ENCODE measurements around the gene CARD10.
"Not testable (repeated sequence)": the region's sequence is repeated elsewhere in the genome, so short reads cannot be mapped to it uniquely, and the experiment has no call there.

The CARD10 gene

DNA sequence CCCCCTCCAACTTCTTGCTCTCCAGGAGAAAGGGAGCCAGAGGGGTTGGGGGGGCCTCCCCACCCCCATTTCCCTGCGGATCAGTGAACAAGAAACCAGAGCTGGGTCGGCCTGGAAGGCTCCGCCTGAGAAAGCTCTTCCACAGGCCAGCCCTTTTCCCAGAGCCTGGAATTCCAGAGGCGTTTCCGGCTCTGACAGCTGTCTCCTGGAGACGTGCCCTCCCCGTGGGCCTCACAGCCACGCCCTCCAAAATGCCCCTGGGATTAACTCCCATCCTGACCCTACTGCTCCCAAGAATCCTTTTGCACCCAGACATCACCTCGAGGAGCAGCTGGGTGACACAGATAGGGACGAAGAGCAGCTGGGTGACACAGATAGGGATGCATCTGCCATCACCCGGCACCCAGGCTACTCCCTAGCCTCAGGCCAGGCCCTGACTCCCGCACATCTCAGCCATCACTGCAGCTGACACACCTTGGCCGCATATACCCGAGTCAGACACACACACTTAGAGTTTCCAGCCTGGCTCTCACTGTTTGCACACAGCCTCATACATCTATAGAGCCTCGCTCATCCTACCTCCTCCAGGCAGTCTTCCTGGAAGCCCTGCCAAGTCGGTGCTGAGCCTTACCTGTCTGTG lies 33.4 kb upstream of the CARD10 start:
- no peak for DNase-seq

DNA sequence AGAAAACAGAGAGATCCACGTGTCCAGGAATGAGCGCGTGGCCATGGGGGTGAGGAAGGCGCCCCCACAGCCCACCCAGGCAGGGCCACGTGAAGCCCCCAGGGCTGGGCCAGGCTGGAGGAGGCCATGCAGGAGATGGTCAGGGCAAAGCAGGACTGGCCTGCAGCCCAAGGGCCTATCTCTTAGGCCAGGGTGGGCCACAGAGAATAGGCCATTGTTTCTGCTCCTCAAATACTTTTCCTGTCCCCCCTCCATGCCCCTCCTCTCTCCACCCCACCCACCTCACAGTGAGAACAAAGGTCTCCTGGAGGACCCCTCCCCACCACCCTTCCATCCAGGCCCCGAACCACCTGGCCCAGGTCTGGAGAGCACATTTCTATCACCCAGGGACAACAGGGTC lies 32.8 kb upstream of the CARD10 start:
- no peak for DNase-seq

DNA sequence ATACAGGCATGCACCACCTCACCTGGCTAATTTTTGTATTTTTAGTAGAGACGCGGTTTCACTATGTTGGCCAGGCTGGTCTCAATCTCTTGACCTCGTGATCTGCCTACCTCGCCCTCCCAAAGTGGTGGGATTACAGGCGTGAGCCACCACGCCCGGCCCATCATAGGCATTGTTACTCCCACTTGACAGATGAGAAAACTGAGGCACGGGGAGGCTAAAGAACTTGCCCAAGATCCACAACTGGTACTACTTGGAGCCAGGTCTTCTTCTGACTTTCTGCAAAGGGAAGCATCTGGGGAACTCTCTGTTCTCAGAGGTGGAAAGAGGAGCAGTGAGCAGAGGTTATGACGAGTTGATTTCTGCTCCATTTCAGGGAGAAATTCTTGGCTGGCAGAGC lies 31.7 kb upstream of the CARD10 start:
- DNase-seq, result not testable (repeated sequence)

DNA sequence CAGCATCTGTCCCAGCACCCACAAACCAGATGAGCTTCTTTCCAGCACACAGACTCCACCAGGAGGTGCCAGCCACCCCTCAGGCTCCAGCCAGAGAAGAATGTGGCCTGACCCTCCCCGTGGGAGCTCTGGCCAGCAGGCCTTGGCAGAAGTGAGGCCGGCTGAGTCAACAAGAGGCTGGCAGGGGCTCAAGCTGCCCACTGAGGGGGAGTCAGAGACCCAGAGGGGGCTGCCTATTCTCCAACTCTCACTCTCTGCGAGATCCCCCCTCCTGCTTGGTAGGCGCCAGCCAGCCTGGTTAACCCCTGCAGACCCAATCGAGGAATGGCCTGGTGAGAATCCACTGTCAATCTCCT lies 30.5 kb upstream of the CARD10 start:
- no peak for DNase-seq

DNA sequence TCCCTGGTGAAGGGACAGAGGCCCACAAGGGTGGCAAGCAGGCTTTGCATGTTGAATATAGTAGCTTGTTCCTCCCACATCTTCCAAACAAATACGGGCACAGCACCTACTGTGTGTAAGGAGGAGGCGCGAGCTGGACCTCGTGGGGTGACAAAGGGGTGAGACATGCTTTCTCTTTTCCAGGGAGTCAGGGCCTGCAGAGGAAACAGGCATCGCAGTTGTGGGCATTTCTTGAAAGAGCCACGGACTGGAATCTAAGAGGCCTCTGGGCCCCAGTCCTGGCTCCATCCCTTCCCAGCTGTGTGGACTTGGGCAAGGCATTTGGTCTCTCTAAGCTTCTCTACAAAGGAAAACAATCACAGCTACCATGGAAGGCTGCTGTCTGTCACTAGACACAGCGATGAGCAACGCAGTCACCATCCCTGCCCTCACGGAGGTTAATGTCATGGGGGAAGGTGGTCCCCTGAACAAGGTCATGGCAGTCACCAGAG lies 28.1 kb upstream of the CARD10 start:
- DNase-seq, result no peak

DNA sequence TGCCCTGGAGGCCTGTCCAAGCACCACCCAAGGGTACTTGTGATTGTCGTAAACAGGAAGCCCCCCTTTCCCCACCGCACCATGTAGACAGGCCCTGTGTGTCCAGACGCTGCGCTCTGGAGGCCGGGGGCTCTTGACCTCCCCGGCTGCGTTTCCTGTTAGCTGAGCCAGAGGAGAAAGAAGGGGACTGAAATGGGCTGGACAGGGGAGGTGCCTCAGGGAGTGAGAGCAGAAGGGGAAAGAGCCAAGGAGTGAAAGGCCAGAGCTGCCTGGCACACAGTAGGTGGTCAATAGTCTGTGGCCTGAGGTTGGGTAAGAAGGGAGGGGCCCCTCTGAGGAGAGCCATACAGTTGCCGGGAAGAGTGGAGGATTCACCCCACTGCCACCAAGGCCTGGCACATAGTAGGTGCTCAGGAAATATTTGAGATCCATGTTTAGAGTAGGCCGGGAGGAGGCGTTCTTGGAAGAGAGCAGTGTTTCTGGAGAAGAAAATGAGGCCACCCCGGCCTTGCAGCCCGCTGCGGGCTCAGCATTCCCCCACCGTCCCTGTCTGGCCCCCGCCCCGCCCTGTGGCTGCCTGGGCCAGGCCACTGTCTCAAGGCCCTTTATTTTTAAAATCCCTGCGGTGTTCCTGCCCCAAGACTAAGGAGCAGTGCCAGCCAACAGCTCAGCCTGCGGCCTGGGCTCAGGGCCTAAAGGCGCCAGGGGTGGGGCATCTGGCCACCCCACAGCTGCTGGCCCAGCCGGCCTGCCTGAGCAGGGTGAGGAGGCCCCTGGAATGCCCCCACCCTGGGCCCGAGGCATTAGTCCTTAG lies 27.4 kb upstream of the CARD10 start:
- no peak for DNase-seq

DNA sequence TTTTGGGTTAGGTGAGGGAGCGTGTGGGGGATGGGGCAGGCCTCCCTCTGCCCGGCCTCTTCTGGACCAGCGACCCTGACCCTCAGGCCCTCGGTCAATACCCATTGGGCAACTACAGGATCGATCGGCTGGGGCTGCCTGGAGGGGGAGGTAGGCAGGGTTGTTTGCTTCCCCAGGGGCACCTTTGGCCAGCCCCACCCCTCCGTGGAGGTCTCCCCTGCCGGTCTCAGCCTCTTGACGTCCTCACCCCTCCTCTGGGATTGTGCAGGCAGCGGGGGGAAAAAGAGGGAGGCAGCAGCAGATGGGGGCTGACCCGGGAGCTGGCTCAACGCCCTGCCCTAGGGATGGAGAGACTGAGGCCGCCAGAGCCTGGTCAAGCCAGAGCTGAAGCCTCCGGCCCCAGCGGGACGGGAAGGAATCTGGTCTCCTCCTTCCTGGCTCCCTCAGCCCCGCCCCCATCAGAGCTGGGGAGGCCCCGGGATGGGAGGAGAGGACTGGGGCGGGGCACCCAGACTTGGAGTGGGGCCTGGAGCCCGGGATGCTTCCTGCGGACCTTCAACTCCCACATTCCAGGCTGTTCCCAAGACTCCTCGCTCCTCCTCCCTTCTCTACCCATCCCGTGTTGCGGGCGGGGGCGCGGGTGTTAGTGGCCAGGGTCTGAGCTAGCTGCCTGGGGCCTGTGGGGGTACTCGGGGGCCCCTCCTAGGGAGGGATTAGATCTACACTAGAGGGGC lies 26.7 kb upstream of the CARD10 start:
- DNase-seq, result no peak

DNA sequence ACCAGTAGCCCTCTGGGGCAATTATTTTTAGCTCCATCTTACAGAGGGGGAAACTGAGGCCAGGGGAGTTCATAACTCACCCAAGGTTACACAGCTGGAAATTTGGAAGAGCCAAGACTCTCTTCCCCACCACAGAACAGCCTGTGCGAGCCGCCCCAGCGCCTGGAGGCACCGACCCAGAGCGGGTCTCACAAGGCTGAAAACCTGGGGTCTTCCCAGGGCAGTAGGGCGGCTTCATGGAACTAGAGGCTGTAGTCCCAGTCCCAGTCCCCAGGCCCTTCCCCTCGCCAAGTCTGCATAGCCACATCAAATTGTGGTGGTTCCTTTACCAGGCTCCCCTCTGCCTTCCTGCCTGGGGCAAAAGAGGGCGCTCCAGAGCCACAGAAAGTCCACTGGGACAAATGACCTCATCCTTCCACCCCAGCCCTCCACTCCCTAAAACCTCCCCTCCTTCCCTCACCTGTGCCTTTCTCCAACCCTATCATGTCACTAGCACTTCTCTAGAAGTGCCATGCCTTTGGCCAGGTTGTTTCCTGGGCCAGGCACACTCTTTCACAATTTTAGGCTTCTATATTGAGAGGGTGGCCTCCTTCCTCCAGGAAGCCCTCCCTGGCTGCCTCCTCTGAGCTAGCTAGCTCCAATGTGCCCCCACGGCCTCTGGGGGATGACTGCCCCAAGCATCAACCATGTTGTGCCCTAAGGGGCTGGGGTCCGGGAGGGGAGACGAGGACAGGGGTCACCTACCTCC lies 25.9 kb upstream of the CARD10 start:
- peak; percentile 49 for DNase-seq

DNA sequence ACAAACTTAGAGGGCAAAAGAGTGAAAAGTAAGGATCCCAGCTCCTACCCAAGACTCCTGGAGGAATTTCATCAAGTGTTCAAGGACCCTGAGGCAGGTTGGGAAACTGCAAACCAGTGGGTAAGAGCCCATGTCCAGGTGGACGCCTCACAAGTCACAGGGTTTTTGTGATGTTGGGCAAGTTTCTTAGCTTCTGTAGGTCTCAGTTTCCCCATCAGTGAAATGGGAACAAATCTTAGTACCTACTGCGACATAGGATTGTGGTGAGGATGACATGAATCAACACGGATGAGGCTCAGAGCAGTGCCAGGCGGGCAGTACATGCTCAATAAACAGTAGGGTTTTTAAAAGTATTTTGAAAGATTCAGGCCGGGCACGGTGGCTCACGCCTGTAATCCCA lies 23.7 kb upstream of the CARD10 start:
- no peak for DNase-seq

DNA sequence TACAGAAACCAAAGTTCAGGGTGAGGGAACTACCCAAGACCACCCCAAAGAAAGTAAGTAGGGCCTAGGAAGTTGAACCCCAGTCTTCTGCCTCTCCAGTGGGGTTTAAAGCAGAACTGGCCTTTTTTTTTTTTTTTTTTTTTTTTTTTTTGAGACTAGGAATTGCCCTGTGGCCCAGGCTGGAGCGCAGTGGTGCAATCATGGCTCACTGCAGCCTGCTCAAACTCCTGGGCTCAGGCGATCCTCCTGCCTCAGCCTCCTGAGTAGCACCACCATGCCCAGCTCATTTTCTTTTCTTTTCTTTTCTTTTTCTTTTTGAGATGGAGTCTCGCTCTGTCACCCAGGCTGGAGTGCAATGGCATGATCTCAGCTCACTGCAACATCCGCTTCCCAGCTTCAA lies 23.2 kb upstream of the CARD10 start:
- DNase-seq, result not testable (repeated sequence)

DNA sequence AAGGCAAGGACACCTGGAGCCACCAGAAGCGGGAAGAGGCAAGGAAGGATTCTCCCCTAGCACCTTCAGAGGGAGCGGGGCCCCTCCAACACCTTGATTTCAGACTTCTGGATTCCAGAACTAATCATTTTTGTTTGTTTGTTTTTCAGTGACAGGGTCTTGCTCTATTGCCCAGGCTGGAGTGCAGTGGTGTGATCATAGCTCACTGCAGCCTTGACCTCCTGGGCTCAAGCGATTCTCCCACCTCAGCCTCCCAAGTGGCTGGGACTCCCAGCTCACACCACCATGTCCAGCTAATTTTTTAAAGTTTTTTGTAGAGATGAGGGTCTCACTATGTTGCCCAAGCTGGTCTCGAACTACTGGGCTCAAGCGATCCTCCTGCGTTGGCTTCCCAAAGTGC lies 20.6 kb upstream of the CARD10 start:
- DNase-seq, result not testable (repeated sequence)

DNA sequence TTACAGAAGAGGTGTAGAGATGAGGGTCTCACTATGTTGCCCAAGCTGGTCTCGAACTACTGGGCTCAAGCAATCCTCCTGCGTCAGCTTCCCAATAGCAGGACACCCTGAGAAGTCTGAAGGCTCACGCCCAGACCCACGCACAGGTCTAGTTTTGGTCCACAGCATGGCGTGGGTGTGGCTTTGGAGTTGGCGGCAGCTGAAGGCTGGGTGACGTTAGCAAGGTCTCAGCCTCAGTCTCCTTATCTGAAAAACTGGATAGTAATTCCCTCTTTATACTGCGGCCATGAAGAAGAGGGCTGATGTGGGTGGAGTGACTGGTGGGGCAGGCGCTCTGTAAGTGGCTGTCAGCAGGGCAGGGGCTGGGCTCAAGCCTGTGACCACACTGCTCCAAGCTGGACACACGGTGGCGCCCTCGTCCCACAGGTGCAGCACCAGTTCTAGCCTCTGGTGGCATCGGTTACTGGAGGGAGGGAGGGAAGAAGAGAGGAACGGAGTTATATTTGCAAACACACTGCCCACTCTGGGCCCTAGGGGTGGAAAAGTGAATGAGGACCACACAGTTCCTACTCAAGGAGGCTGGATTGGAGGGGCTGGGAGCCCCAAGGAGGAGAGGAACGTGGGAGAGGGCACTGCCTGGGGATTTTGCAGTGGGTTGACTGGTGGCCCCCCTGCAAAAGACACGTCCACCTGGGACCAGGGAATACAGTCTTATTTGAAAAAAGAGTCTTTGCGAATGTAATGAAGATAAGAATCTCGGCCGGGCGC lies 19.6 kb upstream of the CARD10 start:
- peak; percentile 90 for DNase-seq

DNA sequence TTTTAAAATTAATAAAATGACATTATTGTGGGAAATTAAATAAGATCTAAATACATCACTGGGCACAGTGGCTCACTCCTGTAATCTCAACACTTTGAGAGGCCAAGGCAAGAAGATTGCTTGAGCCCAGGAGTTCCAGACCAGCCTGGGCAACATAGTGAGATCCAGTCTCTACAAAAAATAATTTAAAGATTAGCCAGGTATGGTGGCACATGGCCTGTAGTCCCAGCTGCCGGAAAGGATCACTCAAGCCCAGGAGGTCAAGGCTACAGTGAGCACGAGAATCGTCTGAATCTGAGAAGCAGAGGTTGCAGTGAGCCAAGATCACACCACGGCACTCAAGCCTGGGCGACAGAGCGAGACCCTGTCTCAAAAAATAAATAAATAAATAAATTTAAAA lies 15.9 kb upstream of the CARD10 start:
- no peak for DNase-seq

DNA sequence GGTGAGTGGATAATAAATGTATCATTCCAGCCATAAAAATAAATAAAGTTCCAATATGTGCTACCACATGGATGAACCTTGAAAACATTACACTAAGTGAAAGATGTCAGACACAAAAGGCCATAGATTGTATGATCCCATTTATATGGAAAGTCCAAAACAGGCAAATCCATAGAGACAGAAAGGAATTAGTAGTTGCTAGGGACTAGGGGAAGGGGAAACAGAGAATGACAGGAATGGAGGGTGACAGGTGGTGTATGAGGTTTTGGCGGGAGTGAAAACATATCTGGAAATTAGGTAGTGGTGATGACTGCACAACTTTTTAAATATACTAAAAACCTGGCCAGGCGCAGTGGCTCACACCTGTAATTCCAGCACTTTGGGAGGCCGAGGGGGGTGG lies 15.2 kb upstream of the CARD10 start:
- no peak for DNase-seq

DNA sequence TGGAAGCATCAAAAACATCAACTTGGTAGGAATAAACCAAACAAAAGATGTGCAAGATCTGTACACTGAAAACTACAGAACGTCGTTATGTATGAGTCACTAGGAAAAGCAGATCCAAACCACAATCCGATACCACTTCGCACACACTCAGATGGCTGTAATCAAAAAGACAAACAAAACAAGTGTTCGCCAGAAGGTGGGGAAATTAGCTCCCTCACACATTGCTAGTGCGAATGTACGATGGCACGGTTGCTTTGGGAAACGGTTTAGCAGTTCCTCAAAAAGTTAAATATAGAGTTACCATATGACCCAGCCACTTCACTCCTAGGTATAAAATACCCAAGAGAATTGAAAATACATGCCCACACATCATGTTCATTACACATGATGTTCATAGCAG lies 14.8 kb upstream of the CARD10 start:
- no peak for DNase-seq

DNA sequence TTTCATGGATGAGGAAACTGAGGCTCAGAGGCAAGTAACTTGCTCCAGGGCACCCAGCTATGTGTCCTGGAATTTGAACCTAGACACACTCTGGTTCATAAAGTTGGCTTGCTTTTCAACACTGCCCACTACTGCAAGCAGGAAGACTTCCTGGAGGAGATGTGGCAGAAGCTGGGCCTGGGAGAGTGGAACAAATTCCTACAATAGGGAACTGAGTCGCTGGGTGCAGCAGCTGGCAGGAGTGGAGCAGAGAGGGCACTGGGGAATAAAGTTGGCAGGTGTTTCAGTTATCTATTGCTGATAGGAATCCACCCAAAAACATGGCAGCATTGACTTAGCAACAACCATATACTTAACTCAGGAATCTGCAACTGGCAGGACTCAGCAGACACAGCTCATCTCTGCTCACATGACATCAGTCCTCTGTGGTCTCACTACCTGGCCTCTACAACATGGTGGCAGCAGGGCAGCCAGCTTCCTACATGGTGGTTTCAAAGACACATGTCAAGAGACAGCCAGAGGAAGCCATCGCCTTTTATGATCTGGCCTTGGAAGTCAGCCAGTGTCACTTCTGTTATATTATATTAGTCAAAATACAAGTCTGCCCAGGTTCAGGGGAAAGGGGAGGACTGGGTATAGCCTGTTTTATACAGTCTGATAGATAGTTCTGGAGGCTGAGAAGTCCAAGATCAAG lies 10.6 kb upstream of the CARD10 start:
- DNase-seq, result no peak

DNA sequence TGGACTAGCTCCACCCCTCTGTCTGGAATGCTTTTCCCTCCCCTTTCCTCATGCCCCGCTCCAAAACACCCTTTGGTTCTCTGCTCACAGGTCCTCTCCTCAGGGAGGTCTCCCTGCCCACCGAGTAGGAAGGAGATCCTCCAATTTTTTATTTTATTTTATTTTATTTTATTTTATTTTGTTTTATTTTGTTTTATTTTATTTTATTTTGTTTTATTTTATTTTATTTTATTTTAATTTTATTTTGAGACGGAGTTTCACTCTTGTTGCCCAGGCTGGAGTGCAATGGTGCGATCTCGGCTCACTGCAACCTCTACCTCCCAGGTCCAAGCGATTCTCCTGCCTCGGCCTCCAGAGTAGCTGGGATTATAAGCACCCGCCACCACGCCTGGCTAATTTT lies 8.7 kb upstream of the CARD10 start:
- DNase-seq, result not testable (repeated sequence)

DNA sequence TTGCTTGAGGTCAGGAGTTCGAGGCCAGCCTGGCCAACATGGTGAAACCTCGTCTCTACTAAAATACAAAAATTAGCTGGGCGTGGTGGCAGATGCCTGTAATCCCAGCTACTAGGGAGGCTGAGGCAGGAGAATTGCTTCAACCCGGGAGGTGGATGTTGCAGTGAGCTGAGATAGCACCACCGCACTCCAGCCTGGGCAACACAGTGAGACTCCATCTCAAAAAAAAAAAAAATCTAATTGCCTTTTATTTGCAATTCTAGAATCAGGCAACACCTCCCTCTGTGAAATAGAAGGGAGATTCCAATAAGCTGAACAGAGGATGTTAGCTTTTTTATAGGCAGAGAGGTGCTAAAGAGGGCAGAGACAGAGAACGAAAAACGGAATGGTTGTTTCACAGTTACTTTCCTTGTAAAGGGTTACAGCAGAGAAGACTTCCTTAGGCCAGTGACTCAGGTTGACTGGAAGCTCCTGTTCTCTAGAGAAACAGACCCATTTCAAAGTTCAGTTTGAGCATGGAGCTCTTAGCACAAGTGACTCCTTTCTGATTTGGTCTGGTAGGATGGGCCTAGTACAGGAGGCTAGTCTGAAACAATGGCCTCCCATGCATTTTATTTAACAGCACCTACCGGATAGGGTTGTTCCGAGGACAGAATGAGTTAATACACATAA lies 8.0 kb upstream of the CARD10 start:
- DNase-seq, result not testable (repeated sequence)

DNA sequence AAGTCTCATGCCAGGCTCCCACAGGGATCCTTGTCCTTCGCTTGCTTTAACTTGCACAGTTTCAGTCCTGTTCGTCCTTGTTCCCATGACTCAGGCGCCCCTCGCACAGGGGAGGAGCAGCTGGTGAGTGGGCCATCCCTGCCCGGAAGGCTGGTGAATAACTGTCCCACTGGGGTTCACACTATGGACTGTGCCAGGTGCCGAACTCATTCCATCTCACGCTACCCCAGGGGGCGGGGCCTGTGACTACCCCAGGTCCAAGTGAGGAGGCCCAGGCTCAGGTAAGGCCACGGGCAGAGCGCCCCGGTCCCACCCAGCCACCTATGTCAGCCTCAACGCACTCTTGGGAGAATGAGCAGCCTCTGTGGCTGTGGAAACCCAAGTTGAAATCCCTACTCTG lies 7.2 kb upstream of the CARD10 start:
- DNase-seq, result no peak

DNA sequence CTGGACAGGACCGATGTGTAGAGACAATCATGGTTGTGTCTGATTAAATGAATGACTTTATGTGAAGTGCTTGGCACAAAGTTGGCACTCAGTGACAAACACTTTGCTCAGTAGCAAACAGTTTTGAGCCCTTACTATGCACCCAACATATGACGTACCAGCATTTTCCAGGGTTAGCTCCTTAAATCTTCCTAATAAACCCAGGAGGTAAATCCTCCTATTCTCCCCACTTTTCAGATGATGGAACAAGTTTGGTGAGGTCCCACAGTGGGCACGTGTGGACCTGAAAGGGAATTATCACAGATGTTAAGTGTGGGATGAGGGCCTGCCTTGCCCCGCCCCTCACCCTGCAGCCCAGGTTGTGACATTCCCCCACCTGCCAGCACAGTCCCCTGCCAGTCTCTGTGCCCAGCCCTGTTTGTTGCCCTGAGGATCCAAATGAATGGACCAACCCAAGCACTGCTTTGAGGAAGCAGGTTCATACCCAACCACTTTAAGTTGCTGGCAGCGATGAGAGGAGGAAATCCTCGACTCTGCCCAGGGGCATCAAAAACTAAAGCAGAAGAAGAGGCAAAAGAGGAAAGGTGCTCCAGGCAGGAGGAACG lies 6.6 kb upstream of the CARD10 start:
- no peak for DNase-seq
